Astrocyte (in vitro differentiated cells and primary cell): ENCODE measurements around the gene RYR2. TPM values are rescaled to one million over a fixed set of nuclear protein-coding genes. Genes with fewer than 3 reads are reported as not detected.

Experiments
- DNase-seq: peaks from one replicate; pipeline ENCODE4 v3.0.0-alpha.2; 2010; ENCODE audit warnings: low read depth
- FAIRE-seq: peaks from 2 replicates; lab custom pipeline; 2011; peaks lifted over from hg19 to GRCh38; lab: Jason Lieb, UNC
- H2AFZ ChIP-seq: 2 replicates; pipeline ENCODE4 v1.6.0; 2012; ENCODE audit warnings: low read depth, low read length, inconsistent platforms
- H3K27ac ChIP-seq: 2 replicates; pipeline ENCODE4 v1.5.1; 2011; ENCODE audit warnings: low read depth, low read length, inconsistent platforms
- H3K27me3 ChIP-seq: 2 replicates; pipeline ENCODE4 v1.6.0; 2011; ENCODE audit warnings: low read length, inconsistent platforms; ENCODE audit not compliant: insufficient read depth
- H3K36me3 ChIP-seq: 2 replicates; pipeline ENCODE4 v1.5.1; 2011; ENCODE audit warnings: low read length, inconsistent platforms; ENCODE audit not compliant: insufficient read depth
- H3K4me1 ChIP-seq: 2 replicates; pipeline ENCODE4 v1.5.1; 2011; ENCODE audit warnings: low read length, inconsistent platforms; ENCODE audit not compliant: insufficient read depth
- H3K4me2 ChIP-seq: 2 replicates; pipeline ENCODE4 v1.6.0; 2012; ENCODE audit warnings: low read length, inconsistent platforms
- H3K4me3 ChIP-seq: 2 replicates; pipeline ENCODE4 v1.5.1; 2011; ENCODE audit warnings: low read depth, mild to moderate bottlenecking, low read length, inconsistent platforms; ENCODE audit not compliant: insufficient read depth
- H3K79me2 ChIP-seq: 2 replicates; pipeline ENCODE4 v1.6.0; 2012; ENCODE audit warnings: mild to moderate bottlenecking, low read length, inconsistent platforms; ENCODE audit not compliant: insufficient read depth
- H3K9ac ChIP-seq: 2 replicates; pipeline ENCODE4 v1.6.0; 2012; ENCODE audit warnings: mild to moderate bottlenecking, low read length, inconsistent platforms
- H3K9me3 ChIP-seq: 2 replicates; pipeline ENCODE4 v1.5.1; 2012; ENCODE audit warnings: low read depth, mild to moderate bottlenecking, low read length, inconsistent platforms; ENCODE audit not compliant: insufficient read depth
- H4K20me1 ChIP-seq: 2 replicates; pipeline ENCODE4 v1.6.0; 2012; ENCODE audit warnings: low read length, inconsistent platforms; ENCODE audit not compliant: insufficient read depth
- H3K27ac Mint-ChIP-seq: one replicate; pipeline ENCODE4 v1.8.0; 2021; ENCODE audit warnings: mild to moderate bottlenecking, mixed read lengths; ENCODE audit not compliant: unreplicated experiment
- H3K27me3 Mint-ChIP-seq: one replicate; pipeline ENCODE4 v1.8.0; 2021; ENCODE audit warnings: low read depth, mixed read lengths; ENCODE audit not compliant: unreplicated experiment
- H3K36me3 Mint-ChIP-seq: one replicate; pipeline ENCODE4 v1.8.0; 2021; ENCODE audit warnings: low read depth, mixed read lengths; ENCODE audit not compliant: unreplicated experiment
- H3K4me1 Mint-ChIP-seq: one replicate; pipeline ENCODE4 v1.8.0; 2021; ENCODE audit warnings: low read depth, mixed read lengths; ENCODE audit not compliant: unreplicated experiment
- H3K4me3 Mint-ChIP-seq: one replicate; pipeline ENCODE4 v1.8.0; 2021; ENCODE audit warnings: mild to moderate bottlenecking, moderate library complexity, mixed read lengths; ENCODE audit not compliant: unreplicated experiment
- H3K9me3 Mint-ChIP-seq: one replicate; pipeline ENCODE4 v1.8.0; 2021; ENCODE audit warnings: mild to moderate bottlenecking, mixed read lengths; ENCODE audit not compliant: unreplicated experiment
- EZH2 ChIP-seq: IDR thresholded peaks from 2 replicates; pipeline ENCODE4 v1.6.1; 2012; ENCODE audit warnings: mild to moderate bottlenecking, low read length, inconsistent platforms; ENCODE audit not compliant: insufficient read depth
- total RNA-seq: library from RNA; stranded (reverse); gene quantifications from 2 replicates; pipeline ENCODE4 v1.2.1, GENCODE V29; 2021
- TF ChIP-seq, protein P1 (sequence below): IDR thresholded peaks from 2 replicates; pipeline ENCODE4 v1.5.1; 2011; ENCODE audit warnings: low read depth, mild to moderate bottlenecking, inconsistent platforms, low read length, moderate library complexity; ENCODE audit not compliant: insufficient read depth

RYR2 gene
- total RNA-seq, 1 donor from 2014 or later: 0.30 TPM

DNA sequence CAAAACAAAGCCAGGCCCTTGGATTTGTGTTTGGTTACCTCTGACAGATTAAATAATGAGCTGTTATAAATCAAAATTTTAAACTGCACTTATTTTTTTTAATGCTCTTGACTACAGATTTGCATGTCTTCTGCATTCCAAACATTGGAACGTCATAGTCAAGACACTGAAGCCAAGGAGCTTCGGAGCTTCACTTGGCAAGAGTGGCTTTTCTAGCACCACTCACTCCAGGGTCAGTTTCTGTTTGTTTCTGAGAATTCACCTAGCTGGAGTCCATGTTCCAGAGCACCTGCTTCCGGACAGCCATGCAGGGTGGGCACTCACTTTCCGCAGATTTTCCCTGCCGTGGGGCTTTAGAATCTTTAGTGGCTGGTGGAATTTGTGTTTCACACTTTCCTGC lies 645.8 kb downstream of the RYR2 start:
- Histone ChIP-seq H3K9me3 (no peaks in the 10 kb centered on the region), H3K36me3 (no peaks in the 10 kb centered on the region), H3K79me2 (no peaks in the 10 kb centered on the region), H2AFZ (no peak overlapping the region), H4K20me1 (no peaks in the 10 kb centered on the region), H3K27me3 (no peaks in the 10 kb centered on the region), H3K4me2 (no peak overlapping the region), H3K27ac (no peak overlapping the region), H3K4me1 (no peaks in the 10 kb centered on the region), H3K9ac (no peak overlapping the region), H3K4me3 (no peak overlapping the region)
- Mint-ChIP-seq H3K4me3 (no peak overlapping the region), H3K27me3 (no peaks in the 10 kb centered on the region), H3K4me1 (peaks cover 9% of the 10 kb centered on the region), H3K36me3 (no peaks in the 10 kb centered on the region), H3K9me3 (no peaks in the 10 kb centered on the region), H3K27ac (no peak overlapping the region)
- DNase-seq (no peak), FAIRE-seq (no peak)
- no peak for TF ChIP-seq EZH2
- TF ChIP-seq, protein P1, sequence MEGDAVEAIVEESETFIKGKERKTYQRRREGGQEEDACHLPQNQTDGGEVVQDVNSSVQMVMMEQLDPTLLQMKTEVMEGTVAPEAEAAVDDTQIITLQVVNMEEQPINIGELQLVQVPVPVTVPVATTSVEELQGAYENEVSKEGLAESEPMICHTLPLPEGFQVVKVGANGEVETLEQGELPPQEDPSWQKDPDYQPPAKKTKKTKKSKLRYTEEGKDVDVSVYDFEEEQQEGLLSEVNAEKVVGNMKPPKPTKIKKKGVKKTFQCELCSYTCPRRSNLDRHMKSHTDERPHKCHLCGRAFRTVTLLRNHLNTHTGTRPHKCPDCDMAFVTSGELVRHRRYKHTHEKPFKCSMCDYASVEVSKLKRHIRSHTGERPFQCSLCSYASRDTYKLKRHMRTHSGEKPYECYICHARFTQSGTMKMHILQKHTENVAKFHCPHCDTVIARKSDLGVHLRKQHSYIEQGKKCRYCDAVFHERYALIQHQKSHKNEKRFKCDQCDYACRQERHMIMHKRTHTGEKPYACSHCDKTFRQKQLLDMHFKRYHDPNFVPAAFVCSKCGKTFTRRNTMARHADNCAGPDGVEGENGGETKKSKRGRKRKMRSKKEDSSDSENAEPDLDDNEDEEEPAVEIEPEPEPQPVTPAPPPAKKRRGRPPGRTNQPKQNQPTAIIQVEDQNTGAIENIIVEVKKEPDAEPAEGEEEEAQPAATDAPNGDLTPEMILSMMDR: no peak

DNA sequence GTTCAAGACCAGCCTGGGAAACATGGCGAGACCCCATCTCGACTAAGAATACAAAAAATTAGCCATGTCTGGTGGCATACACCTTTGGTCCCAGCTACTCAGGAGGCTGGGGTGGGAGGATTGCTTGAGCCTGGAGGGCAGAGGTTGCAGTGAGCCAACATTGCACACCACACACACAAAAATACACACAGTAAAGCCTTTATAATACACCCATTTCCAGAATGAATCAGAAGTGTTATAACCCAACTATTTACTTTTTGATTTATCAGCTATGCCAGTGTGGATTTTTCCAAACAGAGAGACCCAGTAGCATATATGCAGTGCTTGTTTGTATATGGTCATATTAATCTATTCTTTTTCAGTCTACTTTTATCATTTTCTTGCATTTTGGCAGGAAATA lies 648.7 kb downstream of the RYR2 start:
- Histone ChIP-seq H3K4me1 (no peaks in the 10 kb centered on the region), H3K4me3 (no peak overlapping the region), H2AFZ (no peak overlapping the region), H3K9ac (no peak overlapping the region), H3K9me3 (no peaks in the 10 kb centered on the region), H3K27ac (no peak overlapping the region), H3K4me2 (no peak overlapping the region), H3K79me2 (no peaks in the 10 kb centered on the region), H3K36me3 (no peaks in the 10 kb centered on the region), H3K27me3 (no peaks in the 10 kb centered on the region), H4K20me1 (no peaks in the 10 kb centered on the region)
- DNase-seq: no peak
- no peaks in the 10 kb centered on the region for H3K4me1 Mint-ChIP-seq
- H3K4me3 Mint-ChIP-seq: no peak overlapping the region
- no peaks in the 10 kb centered on the region for H3K9me3 Mint-ChIP-seq
- H3K27me3 Mint-ChIP-seq: no peaks in the 10 kb centered on the region
- H3K36me3 Mint-ChIP-seq: no peaks in the 10 kb centered on the region
- FAIRE-seq: no peak
- no peak overlapping the region for H3K27ac Mint-ChIP-seq
- TF ChIP-seq, protein P1: no peak
- TF ChIP-seq EZH2: no peak

GRCh38 chr1:237692255-237692654 lies 650.3 kb downstream of the RYR2 start:
- Histone ChIP-seq H3K36me3 (no peaks in the 10 kb centered on the region), H3K27ac (no peak overlapping the region), H3K27me3 (no peaks in the 10 kb centered on the region), H3K9ac (no peak overlapping the region), H3K4me2 (no peak overlapping the region), H3K4me1 (no peaks in the 10 kb centered on the region), H4K20me1 (no peaks in the 10 kb centered on the region), H3K4me3 (no peak overlapping the region), H3K79me2 (no peaks in the 10 kb centered on the region), H3K9me3 (no peaks in the 10 kb centered on the region), H2AFZ (no peak overlapping the region)
- Mint-ChIP-seq H3K36me3 (no peaks in the 10 kb centered on the region), H3K4me1 (no peaks in the 10 kb centered on the region), H3K27me3 (no peaks in the 10 kb centered on the region), H3K27ac (no peak overlapping the region), H3K4me3 (no peak overlapping the region), H3K9me3 (no peaks in the 10 kb centered on the region)
- TF ChIP-seq EZH2: no peak
- TF ChIP-seq, protein P1: no peak
- no peak for DNase-seq
- no peak for FAIRE-seq
